Body of pancreas (tissue), 4 donors: ENCODE results near the gene EBF3. TPM values are rescaled to one million over a fixed set of nuclear protein-coding genes. Genes with fewer than 3 reads are reported as not detected.

Experiments used
- ATAC-seq: fragments of 150-250 bp; one replicate; pipeline ENCODE4 v1.9.1; 2016
- DNase-seq, 4 donors: peaks; one replicate each; pipeline ENCODE4 v3.0.0-alpha.2; 2019
- H3K27ac ChIP-seq, 4 donors: fragments of 200-600 bp; sonication (generic); 1 replicate in 3 of 4; 2 replicates in 1 of 4; pipeline versions ENCODE4 v1.5.1 to v1.6.1; 2016 to 2019; ENCODE audit warnings: mild to moderate bottlenecking in 1 of 4, mixed read lengths in 1 of 4, moderate library complexity in 1 of 4
- H3K27me3 ChIP-seq, 2 donors: fragments of 200-600 bp; sonication (generic); one replicate each; pipeline ENCODE4 v1.6.0; 2016; ENCODE audit warnings: mild to moderate bottlenecking in 1 of 2
- H3K36me3 ChIP-seq, 2 donors: fragments of 200-600 bp; sonication (generic); replicated peaks in 1 of 2; 2 replicates each; pipeline ENCODE4 v1.5.1; 2016; ENCODE audit warnings: low read depth in 2 of 2; ENCODE audit not compliant: insufficient read depth in 1 of 2
- H3K4me1 ChIP-seq: fragments of 200-600 bp; sonication (generic); one replicate; pipeline ENCODE4 v1.6.0; 2016
- H3K4me3 ChIP-seq, 2 donors: fragments of 200-600 bp; sonication (generic); 1 replicate in 1 of 2; 2 replicates in 1 of 2; pipeline ENCODE4 v1.5.1; 2016 to 2019
- H3K9me3 ChIP-seq, 3 donors: fragments of 200-600 bp; sonication (generic); 1 replicate in 2 of 3; 2 replicates in 1 of 3; pipeline ENCODE4 v1.5.1; 2016
- POLR2A ChIP-seq, 3 donors: fragments of 450-650 bp; IDR thresholded peaks; one replicate each; pipeline ENCODE4 v1.6.1; 2016; ENCODE audit warnings: antibody characterized with exemption in 3 of 3, mild to moderate bottlenecking in 2 of 3
- WGBS, 2 donors: methylation state at CpG; one replicate each; pipeline ENCODE4 v1.1.5; 2017; 5-methylcytosine and 5-hydroxymethylcytosine counted together
- intact Hi-C: fragments of 100-400 bp; cut with DNase I; formaldehyde crosslinking; loops from one replicate; pipeline ENCODE4 v1.15.1; 2023
- total RNA-seq, 2 donors: library from RNA; depleted of rRNA; stranded (reverse); fragments of >200 nt; gene quantifications; one replicate each; pipeline ENCODE4 v1.1.0, GENCODE V29; 2016
- TF ChIP-seq, protein P1 (sequence below), 7 experiments: fragments of 450-650 bp in 4 of 7; fragments of 200-600 bp in 3 of 7; sonication (generic) in 3 of 7; IDR thresholded peaks; one replicate each; pipeline ENCODE4 v1.5.1; 2016 to 2019; ENCODE audit warnings: antibody characterized with exemption in 7 of 7

The EBF3 gene
- total RNA-seq, 2 donors from 2014 or later, result 2.3 to 4.6 TPM

DNA sequence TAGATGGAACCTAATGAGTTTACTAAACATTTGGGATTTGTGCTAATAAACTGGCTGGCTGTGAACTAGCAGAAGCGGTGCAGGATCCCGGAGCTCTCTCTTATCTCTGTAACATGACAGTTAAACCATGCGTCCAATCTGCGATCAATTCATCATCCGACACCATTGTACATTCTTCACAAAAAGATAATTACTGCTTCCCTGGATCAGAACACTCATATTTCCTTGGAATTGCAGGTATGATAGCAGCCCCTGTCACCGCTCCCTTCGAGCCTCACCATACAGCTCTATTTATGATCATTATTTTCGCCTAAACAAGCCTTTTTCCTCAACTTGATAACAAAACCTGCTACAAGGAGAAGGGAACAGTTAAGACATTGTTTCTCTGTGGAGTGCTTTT, 18.5 kb downstream of the EBF3 start:
- TF ChIP-seq, protein P1, sequence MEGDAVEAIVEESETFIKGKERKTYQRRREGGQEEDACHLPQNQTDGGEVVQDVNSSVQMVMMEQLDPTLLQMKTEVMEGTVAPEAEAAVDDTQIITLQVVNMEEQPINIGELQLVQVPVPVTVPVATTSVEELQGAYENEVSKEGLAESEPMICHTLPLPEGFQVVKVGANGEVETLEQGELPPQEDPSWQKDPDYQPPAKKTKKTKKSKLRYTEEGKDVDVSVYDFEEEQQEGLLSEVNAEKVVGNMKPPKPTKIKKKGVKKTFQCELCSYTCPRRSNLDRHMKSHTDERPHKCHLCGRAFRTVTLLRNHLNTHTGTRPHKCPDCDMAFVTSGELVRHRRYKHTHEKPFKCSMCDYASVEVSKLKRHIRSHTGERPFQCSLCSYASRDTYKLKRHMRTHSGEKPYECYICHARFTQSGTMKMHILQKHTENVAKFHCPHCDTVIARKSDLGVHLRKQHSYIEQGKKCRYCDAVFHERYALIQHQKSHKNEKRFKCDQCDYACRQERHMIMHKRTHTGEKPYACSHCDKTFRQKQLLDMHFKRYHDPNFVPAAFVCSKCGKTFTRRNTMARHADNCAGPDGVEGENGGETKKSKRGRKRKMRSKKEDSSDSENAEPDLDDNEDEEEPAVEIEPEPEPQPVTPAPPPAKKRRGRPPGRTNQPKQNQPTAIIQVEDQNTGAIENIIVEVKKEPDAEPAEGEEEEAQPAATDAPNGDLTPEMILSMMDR (IDR thresholded peaks at IDR 0.05), result no peak
- TF ChIP-seq POLR2A (IDR thresholded peaks at IDR 0.05), result no peak
- Histone ChIP-seq H3K36me3 (no peaks in the 10 kb centered on the region), H3K4me3 (no peak overlapping the region), H3K27me3 (peaks cover 0 to 5% of the 10 kb centered on the region in 2 donors), H3K4me1 (peaks cover 8% of the 10 kb centered on the region), H3K27ac (no peak overlapping the region), H3K9me3 (no peaks in the 10 kb centered on the region)
- intact Hi-C loops, result no loop called here
- no peak for DNase-seq
- no peak for ATAC-seq
- WGBS, 2 donors, result 57 to 59% methylated on average over 8 of the region's 8 CpGs

DNA sequence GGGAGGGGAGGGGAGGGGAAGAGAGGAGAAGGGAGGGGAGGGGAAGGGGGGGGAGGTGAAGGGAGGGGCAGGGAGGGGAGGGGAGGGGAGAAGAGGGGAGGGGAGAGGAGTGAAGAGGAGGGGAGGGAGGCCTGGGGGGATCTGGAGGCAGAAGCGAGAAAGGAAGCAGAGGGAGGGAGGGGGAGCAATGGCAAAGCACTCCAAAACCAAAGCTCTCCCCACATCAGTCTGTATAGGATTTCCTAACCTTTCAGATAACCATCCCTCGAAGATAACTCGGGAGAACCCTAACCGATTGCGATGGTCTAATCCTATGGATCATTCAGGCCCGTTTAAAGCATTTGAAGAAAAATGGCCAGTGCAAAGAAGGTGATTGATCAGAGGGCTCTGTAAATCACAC, 19.0 kb downstream of the EBF3 start:
- Histone ChIP-seq H3K9me3 (no peaks in the 10 kb centered on the region), H3K36me3 (no peaks in the 10 kb centered on the region), H3K4me3 (no peak overlapping the region), H3K27me3 (peaks cover 0 to 5% of the 10 kb centered on the region in 2 donors), H3K27ac (no peak overlapping the region), H3K4me1 (peaks cover 8% of the 10 kb centered on the region)
- 58 to 61% methylated on average over 6 of the region's 6 CpGs for WGBS, 2 donors
- ATAC-seq (no peak), DNase-seq (no peak)
- intact Hi-C loops, result no loop called here
- TF ChIP-seq, protein P1 (IDR thresholded peaks at IDR 0.05), result no peak
- no peak for TF ChIP-seq POLR2A (IDR thresholded peaks at IDR 0.05)

DNA sequence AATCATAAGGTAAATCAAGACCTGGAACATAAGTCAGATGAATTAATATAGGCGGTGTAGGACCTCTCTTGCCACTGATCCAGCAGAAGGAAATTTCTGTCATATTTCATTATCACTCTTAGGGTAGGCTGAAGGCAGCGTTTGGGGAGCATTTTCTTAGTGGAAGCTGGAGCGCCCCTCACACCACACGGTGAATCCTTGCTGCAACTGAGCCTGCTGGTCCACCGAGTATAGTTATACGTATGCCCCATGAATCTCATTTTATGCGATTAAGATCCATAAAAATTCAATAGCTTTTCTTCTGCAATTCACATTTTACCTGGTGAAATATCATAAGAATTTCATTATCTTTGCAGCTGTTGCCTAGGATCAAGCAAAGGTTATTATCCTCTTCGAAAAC, 19.6 kb downstream of the EBF3 start:
- ATAC-seq (no peak), DNase-seq (no peak)
- no peaks in the 10 kb centered on the region for H3K9me3 ChIP-seq
- peaks cover 8% of the 10 kb centered on the region for H3K4me1 ChIP-seq
- H3K4me3 ChIP-seq, result no peak overlapping the region
- no peaks in the 10 kb centered on the region for H3K36me3 ChIP-seq
- WGBS, 2 donors, result 80 to 86% methylated on average over 8 of the region's 8 CpGs
- no peak overlapping the region for H3K27ac ChIP-seq
- TF ChIP-seq, protein P1 (IDR thresholded peaks at IDR 0.05), result no peak
- no peak for TF ChIP-seq POLR2A (IDR thresholded peaks at IDR 0.05)
- H3K27me3 ChIP-seq, result peaks cover 0 to 5% of the 10 kb centered on the region in 2 donors
- intact Hi-C loops, result no loop called here

DNA sequence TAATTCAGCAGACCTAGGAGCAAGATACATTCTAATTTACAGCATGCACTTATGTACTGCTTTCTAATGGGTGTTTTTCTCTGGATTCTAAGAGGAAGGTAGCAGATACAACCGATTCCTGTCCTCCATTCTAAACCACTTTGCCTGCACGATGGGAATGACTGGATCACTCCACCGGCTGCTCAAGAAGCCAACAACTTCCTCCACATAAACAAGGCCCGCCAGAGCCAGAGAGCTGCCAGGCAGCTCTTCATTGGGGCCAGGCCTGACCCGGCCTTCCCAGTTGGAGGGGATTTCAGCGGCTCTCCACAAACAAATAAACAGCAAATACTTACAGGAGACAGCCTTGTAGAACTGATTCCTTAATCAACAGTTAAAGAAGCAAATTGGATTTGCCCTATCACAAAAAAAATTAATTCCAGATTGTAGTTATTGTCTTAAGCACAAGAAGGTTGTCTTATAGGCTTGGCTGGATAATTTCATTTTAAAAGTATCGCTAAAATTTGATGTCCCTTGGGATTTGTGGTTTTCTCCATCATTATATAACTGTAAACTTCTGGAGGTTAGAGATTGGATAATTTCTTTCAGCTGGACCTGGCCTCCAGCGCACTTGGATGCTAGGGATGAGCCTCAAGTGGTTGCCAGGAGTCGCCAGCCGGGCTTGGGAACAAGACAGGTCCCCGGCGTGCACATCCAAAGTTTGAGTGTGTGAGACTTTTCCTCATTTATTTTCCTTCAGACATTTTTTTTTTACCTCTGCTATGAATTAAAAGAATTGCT, 20.9 kb downstream of the EBF3 start:
- Histone ChIP-seq H3K4me1 (peaks cover 8% of the 10 kb centered on the region), H3K27ac (no peak overlapping the region), H3K9me3 (no peaks in the 10 kb centered on the region), H3K4me3 (no peak overlapping the region), H3K36me3 (no peaks in the 10 kb centered on the region), H3K27me3 (peaks cover 0 to 5% of the 10 kb centered on the region in 2 donors)
- TF ChIP-seq POLR2A (IDR thresholded peaks at IDR 0.05), result no peak
- TF ChIP-seq, protein P1 (IDR thresholded peaks at IDR 0.05), result no peak
- 63 to 67% methylated on average over 12 of the region's 12 CpGs for WGBS, 2 donors
- DNase-seq (no peak), ATAC-seq (no peak)
- intact Hi-C loops, result no loop called here

DNA sequence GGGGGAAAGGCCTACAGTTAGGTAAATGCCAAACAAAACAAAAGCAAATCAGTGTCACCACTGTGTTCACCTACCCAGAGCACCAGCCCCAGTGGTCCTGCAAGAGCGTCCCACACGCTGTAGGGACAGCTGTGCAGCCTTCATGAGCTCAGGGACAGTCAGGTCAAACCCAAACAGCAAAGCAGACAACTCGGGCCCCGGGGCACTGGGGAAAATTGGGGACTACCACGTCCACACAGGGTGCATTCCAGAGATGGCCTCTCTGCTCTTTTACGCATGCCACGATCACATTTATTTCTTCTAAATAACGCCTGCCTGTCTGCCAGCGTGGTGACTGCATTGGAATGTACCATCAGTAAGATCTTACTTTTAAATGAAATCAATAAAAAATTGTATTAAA, 21.7 kb downstream of the EBF3 start:
- DNase-seq, result no peak
- Histone ChIP-seq H3K4me1 (peaks cover 8% of the 10 kb centered on the region), H3K27ac (no peak overlapping the region), H3K4me3 (no peak overlapping the region), H3K9me3 (no peaks in the 10 kb centered on the region), H3K27me3 (peaks cover 0 to 5% of the 10 kb centered on the region in 2 donors), H3K36me3 (no peaks in the 10 kb centered on the region)
- WGBS, 2 donors, result 83 to 90% methylated on average over 9 of the region's 9 CpGs
- no peak for ATAC-seq
- TF ChIP-seq, protein P1 (IDR thresholded peaks at IDR 0.05), result no peak
- TF ChIP-seq POLR2A (IDR thresholded peaks at IDR 0.05), result no peak
- intact Hi-C loops, result no loop called here
